Adipocyte (in vitro differentiated cells): ENCODE data around the gene PLPP4.

ENCODE experiments used
- DNase-seq: peaks from one replicate; pipeline ENCODE4 v3.0.0-alpha.2; 2015; ENCODE audit warnings: low read depth
- H3K27me3 ChIP-seq: replicated peaks from 2 replicates; pipeline ENCODE4 v1.7.0; 2013; ENCODE audit warnings: mild to moderate bottlenecking, low read length, moderate library complexity; ENCODE audit not compliant: control insufficient read depth, insufficient read depth
- H3K36me3 ChIP-seq: 2 replicates; pipeline ENCODE4 v1.7.0; 2013; ENCODE audit warnings: low read length, mild to moderate bottlenecking, moderate library complexity; ENCODE audit not compliant: control insufficient read depth, insufficient read depth, severe bottlenecking
- H3K4me1 ChIP-seq: 2 replicates; pipeline ENCODE4 v1.7.0; 2013; ENCODE audit warnings: mild to moderate bottlenecking, low read length, moderate library complexity; ENCODE audit not compliant: control insufficient read depth, insufficient read depth
- H3K4me3 ChIP-seq: 2 replicates; pipeline ENCODE4 v1.7.0; 2013; ENCODE audit warnings: mild to moderate bottlenecking, low read length, moderate library complexity
- H3K9ac ChIP-seq: 2 replicates; pipeline ENCODE4 v1.7.0; 2013; ENCODE audit warnings: mild to moderate bottlenecking, low read length, moderate library complexity
- H3K9me3 ChIP-seq: 2 replicates; pipeline ENCODE4 v1.7.0; 2013; ENCODE audit warnings: mild to moderate bottlenecking, low read length, moderate library complexity; ENCODE audit not compliant: control insufficient read depth

PLPP4 gene

DNA sequence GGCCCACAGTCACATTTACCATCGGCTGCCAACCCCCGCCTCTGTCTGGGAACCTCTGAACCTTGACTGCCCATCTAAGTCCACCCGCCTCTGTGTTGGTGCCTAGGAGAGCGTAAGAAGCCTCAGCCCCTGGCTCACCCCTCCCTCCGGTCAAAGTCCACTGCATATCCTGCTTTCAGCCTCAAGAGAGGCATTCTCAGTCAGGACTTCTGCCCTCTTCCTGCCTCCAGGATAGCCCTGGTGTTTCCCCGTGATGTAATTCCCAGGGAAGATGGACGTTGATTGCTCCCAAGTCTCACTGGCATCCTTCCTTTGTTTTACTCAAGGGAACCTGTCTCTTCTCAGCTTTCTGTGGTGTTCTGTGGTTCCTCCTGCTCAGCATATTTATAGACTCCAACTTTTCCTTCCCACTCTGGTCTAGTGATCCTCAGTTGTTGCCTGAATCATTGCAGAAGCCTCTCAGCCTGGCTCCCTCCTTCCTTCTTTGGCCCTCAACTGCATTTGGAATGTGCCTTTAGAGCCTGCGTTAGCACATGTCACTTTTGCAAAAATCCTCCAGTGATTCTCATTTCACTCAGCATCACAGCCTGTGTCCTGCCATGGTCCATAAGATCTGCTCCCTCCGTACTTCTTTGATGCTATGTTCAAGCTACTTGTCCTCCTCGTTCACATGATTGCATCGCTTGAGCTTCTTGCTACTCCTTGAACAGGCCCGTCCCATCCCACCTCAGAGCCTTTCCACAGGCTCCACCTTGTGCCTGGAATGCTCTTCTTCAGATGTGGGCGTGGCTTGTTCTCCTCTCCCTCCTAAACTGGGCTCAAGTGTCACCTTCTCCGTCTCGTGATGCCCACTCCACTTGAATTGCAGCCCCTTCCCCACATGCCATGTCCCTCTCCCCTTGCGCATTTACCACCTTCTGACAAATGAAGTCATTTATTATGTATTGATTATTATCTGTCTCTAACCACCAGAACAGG lies 124.2 kb downstream of the PLPP4 start:
- no peak overlapping the region for H3K4me3 ChIP-seq
- no peaks in the 10 kb centered on the region for H3K9me3 ChIP-seq
- no peaks in the 10 kb centered on the region for H3K36me3 ChIP-seq
- no peaks in the 10 kb centered on the region for H3K4me1 ChIP-seq
- no peak for DNase-seq
- H3K9ac ChIP-seq = no peak overlapping the region
- H3K27me3 ChIP-seq = no peaks in the 10 kb centered on the region

GRCh38 chr10:120582753-120583152 lies 125.7 kb downstream of the PLPP4 start:
- Histone ChIP-seq H3K9me3 (no peaks in the 10 kb centered on the region), H3K36me3 (no peaks in the 10 kb centered on the region), H3K9ac (no peak overlapping the region), H3K4me3 (no peak overlapping the region), H3K4me1 (no peaks in the 10 kb centered on the region), H3K27me3 (no peaks in the 10 kb centered on the region)
- no peak for DNase-seq

DNA sequence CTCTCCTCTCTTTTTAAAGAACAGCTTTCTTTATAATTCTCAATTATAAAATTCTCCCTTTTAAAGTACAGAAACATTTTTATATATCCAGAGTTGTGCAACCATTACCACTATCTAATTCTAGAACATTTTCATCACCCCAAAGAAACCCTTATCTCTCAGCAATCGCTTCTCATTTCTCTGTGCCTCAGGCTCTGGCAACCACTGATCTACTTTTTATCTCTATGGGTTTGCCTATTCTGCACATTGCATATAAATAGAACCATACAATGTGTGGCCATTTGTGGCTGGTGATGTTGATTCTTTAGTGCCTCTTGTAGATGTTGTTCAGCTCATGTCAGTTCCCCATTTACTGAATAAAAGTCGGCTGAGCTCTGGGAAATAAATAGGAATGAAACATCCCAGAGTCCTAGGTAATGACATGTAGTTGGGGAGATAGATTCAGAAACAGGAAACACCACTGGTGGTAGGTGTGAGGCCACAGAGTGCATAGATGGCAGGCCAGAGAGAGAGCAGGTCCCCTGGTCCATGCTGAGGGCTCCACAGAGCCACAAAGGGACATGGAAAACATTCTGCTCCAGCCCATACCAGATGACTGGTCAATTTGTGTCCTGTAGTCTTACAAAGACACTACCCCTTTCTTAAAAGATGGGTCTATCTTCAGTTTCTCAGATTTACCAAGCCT lies 126.5 kb downstream of the PLPP4 start:
- Histone ChIP-seq H3K4me1 (no peaks in the 10 kb centered on the region), H3K27me3 (no peaks in the 10 kb centered on the region)
- no peak for DNase-seq

DNA sequence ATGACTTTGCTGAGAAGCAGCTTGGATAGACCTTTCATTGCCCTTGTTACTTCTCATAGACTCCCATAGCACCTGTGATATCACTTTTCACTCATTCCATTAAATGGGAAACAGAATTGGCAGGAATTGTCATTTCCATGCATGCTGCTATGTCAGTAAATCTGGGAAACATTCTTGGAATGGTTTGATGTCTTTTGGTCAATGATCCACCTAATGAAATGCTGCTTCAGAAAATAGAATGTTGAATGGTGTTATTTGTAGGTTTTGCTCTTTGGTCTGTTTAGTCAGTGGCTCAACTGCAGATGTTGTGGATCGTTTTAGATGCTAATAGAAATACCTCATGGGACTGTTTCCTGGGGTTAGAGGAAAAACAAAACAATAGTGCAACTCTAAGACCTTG lies 127.8 kb downstream of the PLPP4 start:
- H3K4me1 ChIP-seq = no peaks in the 10 kb centered on the region
- H3K4me3 ChIP-seq = no peak overlapping the region
- no peaks in the 10 kb centered on the region for H3K36me3 ChIP-seq
- H3K9me3 ChIP-seq = no peaks in the 10 kb centered on the region
- no peaks in the 10 kb centered on the region for H3K27me3 ChIP-seq
- DNase-seq = no peak
- no peak overlapping the region for H3K9ac ChIP-seq

More for the DNA sequence above, 126.5 kb downstream of the PLPP4 start:
- H3K4me3 ChIP-seq = no peak overlapping the region
- H3K9me3 ChIP-seq = no peaks in the 10 kb centered on the region
- H3K9ac ChIP-seq = no peak overlapping the region
- H3K36me3 ChIP-seq = no peaks in the 10 kb centered on the region

- no peaks in the 10 kb centered on the region for H3K9me3 ChIP-seq
- DNase-seq = no peak
- no peaks in the 10 kb centered on the region for H3K4me1 ChIP-seq
- no peak overlapping the region for H3K9ac ChIP-seq
- no peak overlapping the region for H3K4me3 ChIP-seq
- H3K36me3 ChIP-seq = no peaks in the 10 kb centered on the region
- no peaks in the 10 kb centered on the region for H3K27me3 ChIP-seq
These were observed 129.4 kb downstream of the PLPP4 start for GRCh38 chr10:120586471-120586872.

GRCh38 chr10:120587061-120587460 lies 130.0 kb downstream of the PLPP4 start:
- H3K4me1 ChIP-seq = no peaks in the 10 kb centered on the region
- H3K36me3 ChIP-seq = no peaks in the 10 kb centered on the region
- H3K27me3 ChIP-seq = no peaks in the 10 kb centered on the region
- no peak overlapping the region for H3K4me3 ChIP-seq
- H3K9me3 ChIP-seq = no peaks in the 10 kb centered on the region
- no peak for DNase-seq
- no peak overlapping the region for H3K9ac ChIP-seq

GRCh38 chr10:120588311-120588710 lies 131.3 kb downstream of the PLPP4 start:
- no peaks in the 10 kb centered on the region for H3K9me3 ChIP-seq
- H3K36me3 ChIP-seq = no peaks in the 10 kb centered on the region
- H3K27me3 ChIP-seq = no peaks in the 10 kb centered on the region
- DNase-seq = no peak
- no peaks in the 10 kb centered on the region for H3K4me1 ChIP-seq
- no peak overlapping the region for H3K4me3 ChIP-seq
- no peak overlapping the region for H3K9ac ChIP-seq

DNA sequence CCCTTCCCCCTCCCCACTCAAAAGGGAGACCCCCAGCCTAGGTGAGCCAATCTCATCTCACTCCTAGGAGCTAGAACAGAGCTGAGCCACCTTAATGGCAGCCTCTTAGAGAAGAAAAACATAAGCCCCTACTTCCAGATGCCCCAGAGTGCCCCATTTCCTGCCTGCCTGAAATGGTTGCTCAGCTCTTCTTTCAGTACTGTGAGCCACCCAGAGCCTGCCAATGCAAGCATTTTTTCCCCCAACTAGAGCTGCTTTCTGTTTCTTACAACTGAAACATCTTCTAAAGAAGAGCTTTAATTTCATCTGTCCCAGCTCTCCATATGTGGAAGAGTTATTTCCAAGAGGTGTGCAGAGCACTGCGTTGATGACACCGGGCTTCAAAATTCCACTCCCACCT lies 136.7 kb downstream of the PLPP4 start:
- Histone ChIP-seq H3K4me3 (no peak overlapping the region), H3K9me3 (no peaks in the 10 kb centered on the region), H3K4me1 (no peaks in the 10 kb centered on the region), H3K9ac (no peak overlapping the region), H3K36me3 (no peaks in the 10 kb centered on the region), H3K27me3 (no peaks in the 10 kb centered on the region)
- no peak for DNase-seq

DNA sequence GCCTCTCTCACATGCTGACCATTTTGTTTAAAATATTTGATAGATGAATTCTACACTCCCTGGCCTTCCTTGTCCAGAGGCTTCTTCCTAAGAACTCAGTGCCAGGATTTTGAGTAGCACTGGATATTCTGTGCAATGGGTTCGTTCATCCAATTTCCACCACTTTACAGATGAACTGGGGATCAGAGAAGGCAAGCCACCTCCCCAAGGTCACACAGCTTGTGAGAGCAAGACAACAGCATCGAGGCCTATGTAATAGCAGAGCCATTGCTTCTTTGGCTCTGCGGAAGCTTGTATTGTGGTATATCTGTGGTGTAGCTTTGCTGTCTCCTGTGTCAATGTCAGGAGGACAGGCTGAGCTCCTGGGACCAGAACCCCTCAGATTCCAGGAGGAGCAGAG lies 140.9 kb downstream of the PLPP4 start:
- DNase-seq = no peak

DNA sequence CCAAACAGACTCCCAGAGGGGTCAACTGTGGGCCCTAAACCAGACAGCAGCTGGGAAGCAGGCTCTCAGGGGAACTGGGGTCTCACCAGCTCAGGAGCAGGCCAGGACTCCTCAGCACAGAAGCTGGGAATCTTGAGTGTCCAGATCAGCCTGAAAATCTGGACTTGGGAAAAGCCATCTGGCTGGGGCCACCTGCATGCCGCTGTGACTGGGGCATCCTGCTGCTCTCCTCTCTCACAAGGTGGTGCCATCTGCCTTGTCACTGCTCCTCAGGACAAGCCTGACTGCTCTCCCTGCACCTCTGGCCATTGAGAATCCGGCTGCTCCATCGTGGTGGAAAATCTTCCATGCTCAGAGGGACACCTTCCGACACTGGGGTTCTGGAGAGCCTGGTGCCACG lies 141.4 kb downstream of the PLPP4 start:
- peaks cover 4% of the 10 kb centered on the region for H3K9me3 ChIP-seq
- DNase-seq = no peak
- no peaks in the 10 kb centered on the region for H3K27me3 ChIP-seq
- no peak overlapping the region for H3K4me3 ChIP-seq
- H3K4me1 ChIP-seq = no peaks in the 10 kb centered on the region
- no peak overlapping the region for H3K9ac ChIP-seq
- H3K36me3 ChIP-seq = no peaks in the 10 kb centered on the region

More for the DNA sequence above, 140.9 kb downstream of the PLPP4 start:
- H3K4me3 ChIP-seq = no peak overlapping the region
- H3K4me1 ChIP-seq = no peaks in the 10 kb centered on the region
- no peak overlapping the region for H3K9ac ChIP-seq
- peaks cover 1% of the 10 kb centered on the region for H3K9me3 ChIP-seq
- H3K36me3 ChIP-seq = no peaks in the 10 kb centered on the region
- no peaks in the 10 kb centered on the region for H3K27me3 ChIP-seq

- no peaks in the 10 kb centered on the region for H3K36me3 ChIP-seq
- no peaks in the 10 kb centered on the region for H3K27me3 ChIP-seq
- no peak overlapping the region for H3K9ac ChIP-seq
- DNase-seq = no peak
- H3K4me3 ChIP-seq = no peak overlapping the region
- peaks cover 4% of the 10 kb centered on the region for H3K9me3 ChIP-seq
- H3K4me1 ChIP-seq = no peaks in the 10 kb centered on the region
These were observed 142.2 kb downstream of the PLPP4 start for GRCh38 chr10:120599200-120599724.
